SK-N-SH (cell line): ENCODE data around the gene CASP9.

Experiments
- ELF1 ChIP-seq: IDR thresholded peaks from 2 replicates; pipeline ENCODE4 v1.4.0; 2012
- EP300 ChIP-seq, 2 experiments: IDR thresholded peaks; 2 replicates each; pipeline versions ENCODE4 v1.4.0 to v1.6.1; 2012; ENCODE audit warnings: borderline replicate concordance in 1 of 2, low read depth in 1 of 2, low read length in 1 of 2
- EZH2phosphoT487 ChIP-seq: fragments of 200-600 bp; sonication (generic); IDR thresholded peaks from 2 replicates; pipeline ENCODE4 v1.6.1; 2017; ENCODE audit warnings: low read depth, mixed run types, mild to moderate bottlenecking, antibody characterized with exemption, moderate library complexity, borderline replicate concordance
- FOXM1 ChIP-seq: IDR thresholded peaks from 2 replicates; pipeline ENCODE4 v1.4.0; 2012; ENCODE audit warnings: low read depth, mild to moderate bottlenecking
- GABPA ChIP-seq: IDR thresholded peaks from 2 replicates; pipeline ENCODE4 v1.4.0; 2012; ENCODE audit warnings: low read depth, mild to moderate bottlenecking
- GATA2 ChIP-seq: sonication (generic); formaldehyde crosslinking; IDR thresholded peaks from 2 replicates; pipeline ENCODE4 v1.5.0; 2020; ENCODE audit warnings: mild to moderate bottlenecking, missing genetic modification reagents
- MEF2A ChIP-seq: IDR thresholded peaks from 2 replicates; pipeline ENCODE4 v1.4.0; 2012; ENCODE audit warnings: low read depth, borderline replicate concordance
- NRF1 ChIP-seq: IDR thresholded peaks from 2 replicates; pipeline ENCODE4 v1.6.1; 2012; ENCODE audit warnings: low read depth, mild to moderate bottlenecking, low read length
- POLR2AphosphoS5 ChIP-seq: IDR thresholded peaks from 2 replicates; pipeline ENCODE4 v1.6.1; 2012; ENCODE audit warnings: low read depth, low read length
- SIN3A ChIP-seq: IDR thresholded peaks from 2 replicates; pipeline ENCODE4 v1.6.1; 2012; ENCODE audit warnings: low read depth, mild to moderate bottlenecking, low read length, moderate library complexity, borderline replicate concordance
- TAF1 ChIP-seq: IDR thresholded peaks from 2 replicates; pipeline ENCODE4 v1.6.1; 2012; ENCODE audit warnings: low read depth, mild to moderate bottlenecking, low read length, moderate library complexity, borderline replicate concordance
- TF ChIP-seq, protein P1 (sequence below): fragments of 200-600 bp; sonication (generic); IDR thresholded peaks from 2 replicates; pipeline ENCODE4 v1.6.1; 2017; ENCODE audit warnings: antibody characterized with exemption, mild to moderate bottlenecking, moderate library complexity
- TF ChIP-seq, protein P2 (sequence below): IDR thresholded peaks from 2 replicates; pipeline ENCODE4 v1.6.1; 2012; ENCODE audit warnings: mild to moderate bottlenecking, low read depth, low read length, moderate library complexity

DNA sequence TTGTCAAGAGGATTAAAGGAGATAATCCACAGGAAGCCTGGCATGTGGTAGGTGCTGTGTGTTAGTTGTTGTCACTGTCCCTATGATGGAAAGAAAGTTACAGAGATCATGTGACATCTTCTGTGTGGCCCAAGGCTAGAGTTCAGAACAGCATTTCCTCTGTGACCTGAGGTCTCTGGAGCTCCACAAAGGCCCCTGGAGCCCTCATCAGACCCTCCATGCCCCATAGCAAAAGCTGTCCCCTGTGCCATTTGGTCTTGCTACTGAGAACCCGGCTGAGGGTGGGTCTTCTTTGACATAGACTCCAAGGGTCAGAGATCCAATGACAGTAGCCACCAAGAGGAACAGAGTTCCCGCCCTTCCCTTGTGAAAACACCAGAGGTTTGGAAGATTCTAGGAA is 40.0 kb downstream of the CASP9 start:
- TF ChIP-seq, protein P1, sequence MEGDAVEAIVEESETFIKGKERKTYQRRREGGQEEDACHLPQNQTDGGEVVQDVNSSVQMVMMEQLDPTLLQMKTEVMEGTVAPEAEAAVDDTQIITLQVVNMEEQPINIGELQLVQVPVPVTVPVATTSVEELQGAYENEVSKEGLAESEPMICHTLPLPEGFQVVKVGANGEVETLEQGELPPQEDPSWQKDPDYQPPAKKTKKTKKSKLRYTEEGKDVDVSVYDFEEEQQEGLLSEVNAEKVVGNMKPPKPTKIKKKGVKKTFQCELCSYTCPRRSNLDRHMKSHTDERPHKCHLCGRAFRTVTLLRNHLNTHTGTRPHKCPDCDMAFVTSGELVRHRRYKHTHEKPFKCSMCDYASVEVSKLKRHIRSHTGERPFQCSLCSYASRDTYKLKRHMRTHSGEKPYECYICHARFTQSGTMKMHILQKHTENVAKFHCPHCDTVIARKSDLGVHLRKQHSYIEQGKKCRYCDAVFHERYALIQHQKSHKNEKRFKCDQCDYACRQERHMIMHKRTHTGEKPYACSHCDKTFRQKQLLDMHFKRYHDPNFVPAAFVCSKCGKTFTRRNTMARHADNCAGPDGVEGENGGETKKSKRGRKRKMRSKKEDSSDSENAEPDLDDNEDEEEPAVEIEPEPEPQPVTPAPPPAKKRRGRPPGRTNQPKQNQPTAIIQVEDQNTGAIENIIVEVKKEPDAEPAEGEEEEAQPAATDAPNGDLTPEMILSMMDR, result no peak
- TF ChIP-seq, protein P2, sequence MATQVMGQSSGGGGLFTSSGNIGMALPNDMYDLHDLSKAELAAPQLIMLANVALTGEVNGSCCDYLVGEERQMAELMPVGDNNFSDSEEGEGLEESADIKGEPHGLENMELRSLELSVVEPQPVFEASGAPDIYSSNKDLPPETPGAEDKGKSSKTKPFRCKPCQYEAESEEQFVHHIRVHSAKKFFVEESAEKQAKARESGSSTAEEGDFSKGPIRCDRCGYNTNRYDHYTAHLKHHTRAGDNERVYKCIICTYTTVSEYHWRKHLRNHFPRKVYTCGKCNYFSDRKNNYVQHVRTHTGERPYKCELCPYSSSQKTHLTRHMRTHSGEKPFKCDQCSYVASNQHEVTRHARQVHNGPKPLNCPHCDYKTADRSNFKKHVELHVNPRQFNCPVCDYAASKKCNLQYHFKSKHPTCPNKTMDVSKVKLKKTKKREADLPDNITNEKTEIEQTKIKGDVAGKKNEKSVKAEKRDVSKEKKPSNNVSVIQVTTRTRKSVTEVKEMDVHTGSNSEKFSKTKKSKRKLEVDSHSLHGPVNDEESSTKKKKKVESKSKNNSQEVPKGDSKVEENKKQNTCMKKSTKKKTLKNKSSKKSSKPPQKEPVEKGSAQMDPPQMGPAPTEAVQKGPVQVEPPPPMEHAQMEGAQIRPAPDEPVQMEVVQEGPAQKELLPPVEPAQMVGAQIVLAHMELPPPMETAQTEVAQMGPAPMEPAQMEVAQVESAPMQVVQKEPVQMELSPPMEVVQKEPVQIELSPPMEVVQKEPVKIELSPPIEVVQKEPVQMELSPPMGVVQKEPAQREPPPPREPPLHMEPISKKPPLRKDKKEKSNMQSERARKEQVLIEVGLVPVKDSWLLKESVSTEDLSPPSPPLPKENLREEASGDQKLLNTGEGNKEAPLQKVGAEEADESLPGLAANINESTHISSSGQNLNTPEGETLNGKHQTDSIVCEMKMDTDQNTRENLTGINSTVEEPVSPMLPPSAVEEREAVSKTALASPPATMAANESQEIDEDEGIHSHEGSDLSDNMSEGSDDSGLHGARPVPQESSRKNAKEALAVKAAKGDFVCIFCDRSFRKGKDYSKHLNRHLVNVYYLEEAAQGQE, result no peak
- no peak for TF ChIP-seq TAF1
- TF ChIP-seq EP300 (IDR thresholded peaks at IDR 0.05; ENCODE audit: borderline replicate concordance in 1 of 2, low read depth in 1 of 2, low read length in 1 of 2), result no peak
- no peak for TF ChIP-seq FOXM1
- TF ChIP-seq POLR2AphosphoS5, result no peak
- TF ChIP-seq GATA2 (CRISPR knock-in tag), result no peak
- TF ChIP-seq EZH2phosphoT487, result no peak
- TF ChIP-seq ELF1, result no peak
- TF ChIP-seq GABPA, result no peak
- TF ChIP-seq SIN3A, result no peak
- no peak for TF ChIP-seq MEF2A
- no peak for TF ChIP-seq NRF1
